GM12874 (cell line): ENCODE results near the gene TUBB.

ENCODE experiments used
- TF ChIP-seq, protein P1 (sequence below): IDR thresholded peaks from 2 replicates; pipeline ENCODE4 v1.5.1; 2011; ENCODE audit warnings: low read depth, mild to moderate bottlenecking, control low read depth, low read length, moderate library complexity; ENCODE audit not compliant: insufficient read depth

Gene TUBB

DNA sequence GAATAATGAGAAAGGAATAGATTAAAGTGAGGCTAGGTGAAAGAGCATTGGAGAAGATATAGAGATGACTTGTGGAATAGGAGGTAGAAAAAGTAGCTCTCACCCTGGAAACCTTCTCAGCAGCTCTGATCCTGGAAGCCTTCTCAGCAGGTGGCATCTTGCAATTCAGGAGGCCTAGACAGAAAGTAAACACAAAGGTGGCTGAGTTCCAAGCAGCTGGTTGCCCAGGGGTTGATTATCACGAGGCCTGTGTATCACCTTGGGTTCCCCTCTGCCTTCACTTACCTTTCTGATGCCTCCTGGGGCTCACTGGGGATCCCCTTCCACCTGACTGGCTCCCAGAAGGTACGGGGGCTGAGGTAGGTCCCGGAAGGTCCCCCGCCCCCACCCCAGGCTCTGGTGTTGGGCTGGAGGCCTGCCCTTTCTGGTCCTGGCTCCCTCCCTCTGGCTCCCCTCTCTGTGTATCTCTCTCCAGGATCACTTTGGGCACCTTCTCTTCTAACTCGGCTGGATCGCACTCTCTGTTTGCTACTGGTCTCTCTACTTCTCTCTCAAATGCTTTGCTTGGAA, 12.8 kb upstream of the TUBB start:
- TF ChIP-seq, protein P1, sequence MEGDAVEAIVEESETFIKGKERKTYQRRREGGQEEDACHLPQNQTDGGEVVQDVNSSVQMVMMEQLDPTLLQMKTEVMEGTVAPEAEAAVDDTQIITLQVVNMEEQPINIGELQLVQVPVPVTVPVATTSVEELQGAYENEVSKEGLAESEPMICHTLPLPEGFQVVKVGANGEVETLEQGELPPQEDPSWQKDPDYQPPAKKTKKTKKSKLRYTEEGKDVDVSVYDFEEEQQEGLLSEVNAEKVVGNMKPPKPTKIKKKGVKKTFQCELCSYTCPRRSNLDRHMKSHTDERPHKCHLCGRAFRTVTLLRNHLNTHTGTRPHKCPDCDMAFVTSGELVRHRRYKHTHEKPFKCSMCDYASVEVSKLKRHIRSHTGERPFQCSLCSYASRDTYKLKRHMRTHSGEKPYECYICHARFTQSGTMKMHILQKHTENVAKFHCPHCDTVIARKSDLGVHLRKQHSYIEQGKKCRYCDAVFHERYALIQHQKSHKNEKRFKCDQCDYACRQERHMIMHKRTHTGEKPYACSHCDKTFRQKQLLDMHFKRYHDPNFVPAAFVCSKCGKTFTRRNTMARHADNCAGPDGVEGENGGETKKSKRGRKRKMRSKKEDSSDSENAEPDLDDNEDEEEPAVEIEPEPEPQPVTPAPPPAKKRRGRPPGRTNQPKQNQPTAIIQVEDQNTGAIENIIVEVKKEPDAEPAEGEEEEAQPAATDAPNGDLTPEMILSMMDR: no peak

DNA sequence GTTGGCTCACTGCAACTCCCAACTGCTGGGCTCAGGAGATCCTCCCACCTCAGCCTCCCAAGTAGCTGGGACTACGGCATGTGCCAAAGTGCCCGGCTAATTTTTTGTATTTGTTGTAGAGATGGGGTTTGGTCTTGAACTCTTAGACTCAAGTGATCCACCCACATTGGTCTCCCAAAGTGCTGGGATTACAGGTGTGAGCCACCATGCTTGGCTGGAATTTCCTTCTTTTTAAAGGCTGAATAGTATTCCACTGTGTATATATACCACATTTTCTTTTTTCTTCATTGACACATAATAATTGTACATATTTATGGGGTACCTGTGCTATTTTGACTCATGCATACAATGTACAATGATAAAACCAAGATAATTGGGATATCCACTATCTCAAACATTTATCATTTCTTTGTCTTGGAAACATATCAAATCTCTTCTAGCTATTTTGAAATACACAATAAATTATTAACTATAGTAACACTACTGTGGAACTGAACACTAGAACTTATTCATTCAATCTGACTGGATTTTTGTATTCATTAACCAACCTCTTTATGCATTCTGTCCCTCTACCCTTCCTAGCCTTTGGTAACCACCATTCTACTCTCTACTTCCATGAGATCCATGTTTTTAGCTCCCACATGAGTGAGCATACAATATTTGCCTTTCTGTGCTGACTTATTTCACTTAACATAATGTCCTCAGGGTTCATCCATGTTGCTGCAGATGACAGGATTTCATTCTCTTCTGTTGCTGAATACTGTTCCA, 10.9 kb upstream of the TUBB start:
- TF ChIP-seq, protein P1: no peak

DNA sequence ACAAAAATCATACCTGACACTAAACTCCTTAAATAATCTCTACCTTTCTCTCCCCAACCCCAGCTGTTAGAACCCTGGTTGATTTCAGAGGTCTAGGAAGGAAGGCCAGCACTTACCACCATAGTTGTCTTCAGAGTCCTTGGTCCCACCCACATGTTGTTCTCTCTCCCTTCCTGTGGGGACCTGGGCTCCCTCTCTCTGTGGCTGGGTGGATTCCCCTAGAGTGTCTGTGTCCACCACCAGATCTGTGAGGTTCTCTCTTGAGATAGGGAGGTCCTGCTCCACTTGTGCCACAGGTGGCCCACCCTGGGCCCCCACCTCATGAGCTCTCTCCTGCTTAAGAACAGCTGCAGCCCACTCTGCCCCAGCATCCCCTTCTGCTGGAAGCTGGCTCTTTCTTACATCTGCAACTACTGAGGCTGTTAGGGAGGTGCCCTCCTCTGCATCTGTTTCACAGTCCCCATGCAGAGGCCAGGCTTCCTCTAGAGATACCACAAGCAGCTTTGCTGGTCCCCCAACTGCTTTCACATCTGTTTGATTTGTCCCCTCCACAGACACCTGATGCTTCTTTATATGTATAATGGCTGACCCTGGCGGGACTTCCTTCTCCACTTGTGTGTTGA, 8.3 kb upstream of the TUBB start:
- TF ChIP-seq, protein P1: no peak

DNA sequence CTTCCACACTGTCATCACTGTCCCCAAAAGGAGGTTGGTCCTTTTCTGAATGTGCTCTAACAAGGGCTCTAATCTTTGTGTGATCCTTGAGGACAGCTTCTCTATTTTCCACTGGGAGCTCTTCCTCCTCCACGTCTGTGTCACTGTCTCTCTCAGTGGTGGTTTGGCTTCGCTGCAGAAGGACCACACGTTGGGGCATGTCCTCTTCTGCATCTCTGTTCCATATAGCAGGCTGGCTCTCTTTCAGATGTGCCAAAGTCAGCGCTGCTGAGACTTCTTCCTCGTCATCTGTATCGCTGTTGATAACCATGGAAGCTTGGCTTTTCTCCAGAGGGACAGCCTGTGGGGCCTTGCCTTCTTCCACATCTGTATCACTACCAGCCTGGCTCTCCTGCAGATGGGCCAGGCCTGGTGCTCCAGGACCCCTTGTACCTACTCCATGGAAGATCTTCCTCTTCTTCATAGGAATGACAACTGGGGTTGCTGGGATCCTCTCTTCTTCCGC, 7.7 kb upstream of the TUBB start:
- TF ChIP-seq, protein P1: no peak

DNA sequence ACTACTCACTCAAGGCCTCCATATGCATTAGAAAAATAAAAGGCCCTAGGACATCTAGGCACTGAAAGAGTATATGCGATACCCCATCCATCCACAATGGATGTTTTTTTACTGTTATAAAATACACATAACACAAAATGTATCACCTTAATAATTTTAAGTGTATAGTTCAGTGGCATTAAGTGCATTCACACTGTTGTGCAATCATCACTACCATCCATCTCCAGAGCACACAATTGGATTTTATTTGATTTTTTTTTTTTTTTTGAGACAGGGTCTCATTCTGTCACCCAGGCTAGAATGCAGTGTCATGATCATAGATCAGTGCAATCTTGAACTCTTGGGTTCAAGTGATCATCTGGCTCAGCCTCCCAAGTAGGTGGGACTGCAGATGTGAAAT, 5.9 kb upstream of the TUBB start:
- TF ChIP-seq, protein P1: no peak

DNA sequence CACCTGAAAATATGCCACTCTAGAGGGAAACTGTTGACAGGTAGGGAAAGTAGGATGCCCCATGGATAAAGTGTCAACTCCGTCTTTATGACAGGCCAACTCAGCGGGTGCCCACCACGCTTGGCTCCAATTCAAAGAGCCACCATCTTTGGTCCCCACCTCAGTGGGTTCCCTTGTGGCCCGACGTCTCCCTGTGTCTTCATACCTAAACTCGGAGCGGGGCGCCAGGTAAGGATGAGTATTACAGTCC, 3.3 kb upstream of the TUBB start:
- TF ChIP-seq, protein P1: no peak

DNA sequence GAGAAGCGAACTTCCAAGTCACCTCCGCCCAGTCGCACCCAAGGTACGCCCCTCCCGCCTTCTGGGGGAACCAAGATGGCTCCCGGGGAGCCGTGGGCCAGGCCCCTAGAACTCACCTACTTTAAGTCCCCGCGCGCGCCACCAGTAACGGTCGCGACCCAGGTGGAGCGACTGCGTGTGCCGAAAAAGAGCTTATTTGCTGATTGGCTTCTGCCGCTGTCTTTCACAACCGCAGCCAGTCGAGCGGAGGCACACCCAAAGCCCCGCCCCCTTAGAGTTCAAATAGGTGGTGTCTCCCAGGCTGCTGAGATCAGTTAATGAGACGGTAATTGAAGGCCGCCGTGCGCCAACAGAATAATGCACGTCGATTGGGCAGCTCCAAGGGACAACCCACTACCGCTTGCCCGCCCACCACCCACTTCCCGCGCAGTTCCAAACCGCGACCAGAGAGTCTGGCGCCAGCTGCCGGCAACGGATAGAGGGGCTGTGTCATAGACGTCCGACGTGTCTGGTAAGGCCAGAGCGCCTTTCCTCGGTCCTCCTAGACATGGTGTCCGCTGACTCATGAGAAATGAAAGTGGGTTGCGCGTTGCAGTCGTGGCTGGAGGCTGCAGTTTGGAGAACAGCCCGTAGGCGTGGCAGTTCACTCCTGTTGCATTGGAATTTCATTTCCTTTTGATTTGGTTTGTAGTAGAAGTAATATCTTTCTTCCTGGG, 2.9 kb upstream of the TUBB start, which contains the start of gene MDC1:
Gene MDC1, minus strand, starts transcription at position 153 of the 716 bp plus-strand sequence. CDS start 2,106 bp downstream, outside the sequence.
- TF ChIP-seq, protein P1: no peak
